ENCODE data around the gene ACTMAP.
"Not testable (repeated sequence)": the region's sequence is repeated elsewhere in the genome, so short reads cannot be mapped to it uniquely, and the experiment has no call there.

The ACTMAP gene

GRCh38 chr19:40768869-40769268 lies 18.6 kb upstream of the ACTMAP start:
- TF ChIP-seq, protein P1, sequence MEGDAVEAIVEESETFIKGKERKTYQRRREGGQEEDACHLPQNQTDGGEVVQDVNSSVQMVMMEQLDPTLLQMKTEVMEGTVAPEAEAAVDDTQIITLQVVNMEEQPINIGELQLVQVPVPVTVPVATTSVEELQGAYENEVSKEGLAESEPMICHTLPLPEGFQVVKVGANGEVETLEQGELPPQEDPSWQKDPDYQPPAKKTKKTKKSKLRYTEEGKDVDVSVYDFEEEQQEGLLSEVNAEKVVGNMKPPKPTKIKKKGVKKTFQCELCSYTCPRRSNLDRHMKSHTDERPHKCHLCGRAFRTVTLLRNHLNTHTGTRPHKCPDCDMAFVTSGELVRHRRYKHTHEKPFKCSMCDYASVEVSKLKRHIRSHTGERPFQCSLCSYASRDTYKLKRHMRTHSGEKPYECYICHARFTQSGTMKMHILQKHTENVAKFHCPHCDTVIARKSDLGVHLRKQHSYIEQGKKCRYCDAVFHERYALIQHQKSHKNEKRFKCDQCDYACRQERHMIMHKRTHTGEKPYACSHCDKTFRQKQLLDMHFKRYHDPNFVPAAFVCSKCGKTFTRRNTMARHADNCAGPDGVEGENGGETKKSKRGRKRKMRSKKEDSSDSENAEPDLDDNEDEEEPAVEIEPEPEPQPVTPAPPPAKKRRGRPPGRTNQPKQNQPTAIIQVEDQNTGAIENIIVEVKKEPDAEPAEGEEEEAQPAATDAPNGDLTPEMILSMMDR (conservative IDR thresholded peaks at IDR 0.05), result no peak
- H3K27ac ChIP-seq, result no peak overlapping the region

DNA sequence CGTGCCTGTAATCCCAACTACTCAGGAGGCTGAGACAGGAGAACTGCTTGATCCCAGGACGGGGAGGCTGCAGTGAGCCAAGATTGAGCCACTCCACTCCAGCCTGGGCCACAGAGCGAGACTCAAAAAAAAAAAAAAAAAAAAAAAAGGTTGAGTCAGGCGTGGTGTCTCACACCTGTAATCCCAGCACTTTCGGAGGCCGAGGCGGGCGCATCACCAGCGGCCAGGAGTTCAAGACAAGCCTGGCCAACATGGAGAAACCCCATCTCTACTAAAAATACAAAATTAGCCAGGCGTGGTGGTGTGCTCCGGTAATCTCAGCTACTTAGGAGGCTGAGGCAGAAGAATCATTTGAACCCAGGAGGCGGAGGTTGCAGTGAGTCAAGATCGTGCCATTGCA lies 16.1 kb upstream of the ACTMAP start:
- H3K27ac ChIP-seq, result not testable (repeated sequence)

DNA sequence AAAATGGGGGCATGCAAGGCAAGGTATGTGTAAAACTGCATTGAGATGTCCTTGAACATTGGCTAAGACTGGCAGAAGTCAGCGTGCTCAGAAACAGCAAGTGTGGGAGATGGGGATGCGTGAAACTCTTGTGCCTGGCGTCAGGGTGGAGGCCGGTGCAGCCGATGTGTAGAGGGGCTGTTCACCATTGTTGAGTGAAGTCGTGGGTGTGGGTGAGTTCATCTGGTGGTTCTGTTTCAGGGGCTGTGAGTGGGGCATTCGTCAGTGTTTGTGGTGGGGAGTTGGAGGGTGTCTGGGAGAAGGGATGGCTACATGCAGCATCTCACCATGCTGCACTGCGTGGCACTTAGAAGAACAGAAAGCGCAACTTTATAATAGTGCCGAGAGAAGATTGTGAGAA lies 13.7 kb upstream of the ACTMAP start:
- no peak overlapping the region for H3K27ac ChIP-seq
- TF ChIP-seq, protein P1 (conservative IDR thresholded peaks at IDR 0.05), result no peak

- H3K27ac ChIP-seq, result no peak overlapping the region
- TF ChIP-seq, protein P1 (conservative IDR thresholded peaks at IDR 0.05), result no peak
These were observed 13.2 kb upstream of the ACTMAP start for GRCh38 chr19:40763526-40763925.

DNA sequence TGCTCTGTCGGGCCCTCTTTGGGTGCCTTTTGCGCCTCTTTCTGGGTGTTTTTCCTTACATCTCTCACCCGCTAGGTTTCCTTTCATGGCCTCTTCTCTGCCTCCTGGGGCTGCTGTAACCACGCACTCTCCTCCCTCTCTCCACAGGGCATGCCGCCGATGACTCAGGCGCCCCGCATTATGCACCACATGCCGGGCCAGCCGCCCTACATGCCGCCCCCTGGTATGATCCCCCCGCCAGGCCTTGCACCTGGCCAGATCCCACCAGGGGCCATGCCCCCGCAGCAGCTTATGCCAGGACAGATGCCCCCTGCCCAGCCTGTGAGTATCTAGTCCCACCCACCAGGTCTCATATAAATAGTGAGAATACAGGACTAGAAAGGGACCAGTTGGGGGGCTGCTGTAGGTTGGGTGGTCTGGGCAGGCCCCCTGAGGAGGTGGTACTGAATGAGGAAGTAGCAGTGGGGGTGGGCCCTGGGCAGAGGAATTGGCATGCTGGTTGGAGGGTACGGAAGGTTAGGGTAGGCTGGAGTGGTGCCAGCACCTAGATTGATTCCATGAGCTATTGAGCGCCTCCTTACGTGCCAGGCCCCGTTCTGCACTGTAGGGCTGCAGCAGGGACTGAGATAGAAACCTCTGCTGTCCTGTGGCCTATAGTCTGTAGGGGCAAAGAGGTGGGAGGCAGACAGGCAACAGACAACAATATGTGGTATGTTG lies 12.6 kb upstream of the ACTMAP start:
- TF ChIP-seq, protein P1 (conservative IDR thresholded peaks at IDR 0.05), result no peak
- no peak overlapping the region for H3K27ac ChIP-seq

DNA sequence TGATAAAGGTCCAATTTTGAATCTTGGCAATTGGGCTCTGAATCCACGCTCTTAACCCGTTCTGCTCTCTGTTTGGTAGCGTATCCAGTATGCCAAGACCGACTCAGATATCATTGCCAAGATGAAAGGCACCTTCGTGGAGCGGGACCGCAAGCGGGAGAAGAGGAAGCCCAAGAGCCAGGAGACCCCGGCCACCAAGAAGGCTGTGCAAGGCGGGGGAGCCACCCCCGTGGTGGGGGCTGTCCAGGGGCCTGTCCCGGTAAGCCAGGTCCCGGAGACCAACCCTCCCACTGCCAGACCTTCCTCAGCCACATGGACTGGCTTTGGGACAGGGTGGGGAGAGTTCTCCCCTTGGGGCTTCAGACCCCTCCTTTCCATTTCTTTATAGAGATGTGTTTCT lies 9.1 kb upstream of the ACTMAP start:
- TF ChIP-seq, protein P1 (conservative IDR thresholded peaks at IDR 0.05), result no peak
- no peak overlapping the region for H3K27ac ChIP-seq

- H3K27ac ChIP-seq, result no peak overlapping the region
- TF ChIP-seq, protein P1 (conservative IDR thresholded peaks at IDR 0.05), result no peak
These were observed 8.2 kb upstream of the ACTMAP start for GRCh38 chr19:40758491-40758890.

DNA sequence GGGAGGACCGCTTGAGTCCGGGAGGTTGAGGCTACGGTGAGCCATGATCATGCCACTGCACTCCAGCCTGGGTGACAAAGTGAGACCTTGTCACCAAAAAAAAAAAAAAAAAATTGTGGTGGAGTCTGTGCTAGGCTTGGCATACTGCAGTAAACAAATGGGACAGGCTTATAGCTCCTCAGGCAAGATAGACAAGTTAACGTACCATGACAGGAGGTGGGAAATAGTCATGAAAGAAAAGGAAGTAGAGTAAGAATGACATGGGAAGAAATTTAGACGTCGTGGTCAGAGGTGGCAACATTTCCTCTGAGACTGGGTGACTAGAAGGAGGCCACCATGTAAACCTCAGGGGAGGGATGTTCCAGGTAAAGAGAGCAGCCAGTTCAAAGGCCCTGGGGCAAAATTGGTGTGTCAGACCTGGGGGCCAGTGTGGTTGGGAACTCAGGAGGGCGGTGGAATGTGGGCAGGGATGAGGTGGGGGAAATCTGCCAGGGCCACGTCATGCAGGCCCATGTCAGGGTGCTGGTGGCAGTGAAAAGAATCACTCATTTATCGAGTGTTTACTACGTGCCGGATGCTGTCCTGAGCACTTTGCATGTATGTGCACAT lies 6.3 kb upstream of the ACTMAP start:
- TF ChIP-seq, protein P1 (conservative IDR thresholded peaks at IDR 0.05), result no peak
- H3K27ac ChIP-seq, result no peak overlapping the region
